ENCODE data around the gene SHKBP1.
"Not testable (repeated sequence)": the region's sequence is repeated elsewhere in the genome, so short reads cannot be mapped to it uniquely, and the experiment has no call there.

DNA sequence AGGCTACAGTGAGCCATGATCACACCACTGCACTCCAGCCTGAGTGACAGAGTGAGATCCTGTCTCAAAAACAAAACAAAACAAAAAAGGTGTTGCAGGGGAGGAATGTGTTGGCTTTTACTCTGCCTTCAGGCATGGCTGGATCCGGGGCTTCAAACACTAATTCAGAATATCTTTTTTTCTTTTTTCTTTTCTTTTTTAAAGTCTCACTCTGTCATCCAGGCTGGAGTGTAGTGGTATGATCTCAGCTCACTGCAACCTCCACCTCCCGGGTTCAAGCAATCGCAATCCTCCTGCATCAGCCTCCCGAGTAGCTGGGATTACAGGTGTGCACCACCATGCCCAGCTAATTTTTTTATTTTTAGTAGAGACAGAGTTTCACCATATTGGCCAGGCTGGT, 15.1 kb downstream of the SHKBP1 start:
- TF ChIP-seq, protein P1, sequence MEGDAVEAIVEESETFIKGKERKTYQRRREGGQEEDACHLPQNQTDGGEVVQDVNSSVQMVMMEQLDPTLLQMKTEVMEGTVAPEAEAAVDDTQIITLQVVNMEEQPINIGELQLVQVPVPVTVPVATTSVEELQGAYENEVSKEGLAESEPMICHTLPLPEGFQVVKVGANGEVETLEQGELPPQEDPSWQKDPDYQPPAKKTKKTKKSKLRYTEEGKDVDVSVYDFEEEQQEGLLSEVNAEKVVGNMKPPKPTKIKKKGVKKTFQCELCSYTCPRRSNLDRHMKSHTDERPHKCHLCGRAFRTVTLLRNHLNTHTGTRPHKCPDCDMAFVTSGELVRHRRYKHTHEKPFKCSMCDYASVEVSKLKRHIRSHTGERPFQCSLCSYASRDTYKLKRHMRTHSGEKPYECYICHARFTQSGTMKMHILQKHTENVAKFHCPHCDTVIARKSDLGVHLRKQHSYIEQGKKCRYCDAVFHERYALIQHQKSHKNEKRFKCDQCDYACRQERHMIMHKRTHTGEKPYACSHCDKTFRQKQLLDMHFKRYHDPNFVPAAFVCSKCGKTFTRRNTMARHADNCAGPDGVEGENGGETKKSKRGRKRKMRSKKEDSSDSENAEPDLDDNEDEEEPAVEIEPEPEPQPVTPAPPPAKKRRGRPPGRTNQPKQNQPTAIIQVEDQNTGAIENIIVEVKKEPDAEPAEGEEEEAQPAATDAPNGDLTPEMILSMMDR (conservative IDR thresholded peaks at IDR 0.05; ENCODE audit: low read depth, low read length): not testable (repeated sequence)
- TF ChIP-seq EZH2 (IDR thresholded peaks at IDR 0.05; ENCODE audit: low read length, unreplicated experiment): not testable (repeated sequence)

Measured in PC-3 (cell line).